Measurements from ENCODE around the gene AKAP7. TPM values are rescaled to one million over a fixed set of nuclear protein-coding genes. Genes with fewer than 3 reads are reported as not detected.
A peak's percentile ranks its signal among the peaks of the same experiment; 100 is the strongest.
"Not testable (repeated sequence)": the region's sequence is repeated elsewhere in the genome, so short reads cannot be mapped to it uniquely, and the experiment has no call there.

Gene AKAP7
- 1 to 10 TPM; 2.5 to 2.9 TPM for total RNA-seq

DNA sequence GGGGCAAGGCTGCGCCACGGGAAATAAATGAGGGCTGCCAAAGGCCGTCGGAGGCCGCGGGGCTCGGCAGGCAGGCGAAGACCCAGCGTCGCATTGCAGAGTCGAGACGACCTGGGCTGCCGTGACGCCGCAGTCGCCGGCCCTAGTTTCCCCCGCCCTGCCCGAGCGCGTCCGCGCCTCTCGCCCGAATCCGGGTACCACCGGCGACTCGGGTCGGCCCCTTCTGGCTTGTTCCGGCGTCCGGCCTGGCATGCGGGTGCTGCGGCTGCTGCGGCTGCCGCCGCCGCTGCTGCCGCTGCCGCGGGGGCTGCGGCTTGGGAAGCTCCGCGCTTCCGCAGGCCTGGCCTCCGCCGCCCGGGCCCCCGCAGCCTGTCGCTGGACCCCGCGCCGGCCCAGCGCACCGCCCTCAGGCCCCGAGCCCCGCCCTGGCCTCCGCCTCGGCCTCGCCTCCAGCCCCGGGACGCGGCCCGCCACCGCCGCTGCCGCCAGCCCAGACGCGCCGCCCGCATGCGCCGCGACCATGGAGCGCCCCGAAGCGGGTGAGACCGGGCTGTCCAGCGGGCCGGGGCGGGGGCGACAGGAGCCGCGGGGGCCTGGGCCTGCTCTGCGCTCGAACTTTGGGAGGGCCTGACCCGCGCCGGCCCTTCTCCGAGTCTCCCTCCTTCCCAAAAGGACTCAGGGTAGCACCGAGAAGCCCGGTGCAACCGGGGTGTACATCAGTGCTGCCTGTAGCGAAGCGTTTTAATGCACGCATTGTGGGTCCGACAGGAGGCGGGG, at the start of gene AKAP7:
Gene AKAP7, plus strand, starts transcription at position 224 of the 777 bp plus-strand sequence. Its CDS starts 297 bp downstream, at position 521.
- peak within 1 kb of the TSS; percentile 84 for H3K27ac Mint-ChIP-seq
- no peaks in the 10 kb centered on the region for H3K9me3 Mint-ChIP-seq
- no peaks in the 10 kb centered on the region for H3K4me1 Mint-ChIP-seq
- peak; percentile 85 for ATAC-seq (replicated peaks)
- H3K4me3 Mint-ChIP-seq: peak within 1 kb of the TSS; percentile 87
- no peaks in the 10 kb centered on the region for H3K36me3 Mint-ChIP-seq (ENCODE audit: low read depth)
- no peaks in the 10 kb centered on the region for H3K27me3 Mint-ChIP-seq

DNA sequence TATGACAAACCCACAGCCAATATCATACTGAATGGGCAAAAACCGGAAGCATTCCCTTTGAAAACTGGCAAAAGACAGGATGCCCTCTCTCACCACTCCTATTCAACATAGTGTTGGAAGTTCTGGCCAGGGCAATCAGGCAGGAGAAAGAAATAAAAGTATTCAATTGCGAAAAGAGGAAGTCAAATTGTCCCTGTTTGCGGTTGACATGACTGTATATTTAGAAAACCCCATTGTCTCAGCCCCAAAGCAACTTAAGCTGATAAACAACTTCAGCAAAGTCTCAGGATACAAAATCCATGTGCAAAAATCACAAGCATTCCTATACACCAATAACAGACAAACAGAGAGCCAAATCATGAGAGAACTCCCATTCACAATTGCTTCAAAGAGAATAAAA, 44.9 kb upstream of the AKAP7 start:
- not testable (repeated sequence) for ATAC-seq (replicated peaks); H3K9me3 Mint-ChIP-seq; H3K27ac Mint-ChIP-seq; H3K36me3 Mint-ChIP-seq (ENCODE audit: low read depth); H3K4me1 Mint-ChIP-seq; H3K4me3 Mint-ChIP-seq
- H3K27me3 Mint-ChIP-seq: peaks cover 19% of the 10 kb centered on the region

DNA sequence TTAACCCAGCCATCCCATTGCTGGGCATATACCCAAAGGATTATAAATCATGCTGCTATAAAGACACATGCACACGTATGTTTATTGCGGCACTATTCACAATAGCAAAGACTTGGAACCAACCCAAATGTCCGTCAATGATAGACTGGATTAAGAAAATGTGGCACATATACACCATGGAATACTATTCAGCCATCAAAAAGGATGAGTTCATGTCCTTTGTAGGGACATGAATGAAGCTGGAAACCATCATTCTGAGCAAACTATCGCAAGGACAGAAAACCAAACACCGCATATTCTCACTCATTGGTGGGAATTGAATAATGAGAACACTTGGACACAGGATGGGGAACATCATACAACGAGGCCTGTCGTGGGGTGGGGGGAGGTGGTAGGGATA, 43.3 kb upstream of the AKAP7 start:
- not testable (repeated sequence) for H3K27ac Mint-ChIP-seq; ATAC-seq (replicated peaks); H3K9me3 Mint-ChIP-seq; H3K36me3 Mint-ChIP-seq (ENCODE audit: low read depth); H3K4me3 Mint-ChIP-seq; H3K4me1 Mint-ChIP-seq
- peaks cover 11% of the 10 kb centered on the region for H3K27me3 Mint-ChIP-seq

DNA sequence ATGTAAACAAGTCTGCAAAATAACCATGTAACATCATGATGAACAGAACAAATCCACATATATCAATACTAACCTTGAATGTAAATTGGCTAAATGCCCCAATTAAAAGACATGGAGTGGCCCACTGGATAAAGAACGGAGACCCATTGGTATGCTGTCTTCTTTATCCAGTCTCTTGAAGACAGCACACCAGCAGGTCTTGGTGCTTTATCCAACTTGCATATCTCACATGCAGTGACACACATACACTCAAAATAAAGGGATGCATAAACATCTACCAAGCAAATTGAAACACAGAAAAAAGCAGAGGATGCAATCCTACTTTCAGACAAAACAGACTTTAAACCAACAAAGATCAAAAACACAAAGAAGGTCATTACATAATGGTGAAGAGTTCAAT, 41.9 kb upstream of the AKAP7 start:
- Mint-ChIP-seq H3K9me3 (no peaks in the 10 kb centered on the region), H3K27ac (no peak overlapping the region), H3K27me3 (peaks cover 6% of the 10 kb centered on the region), H3K4me1 (no peaks in the 10 kb centered on the region), H3K36me3 (ENCODE audit: low read depth) (no peaks in the 10 kb centered on the region), H3K4me3 (no peak overlapping the region)
- no peak for ATAC-seq (replicated peaks)

DNA sequence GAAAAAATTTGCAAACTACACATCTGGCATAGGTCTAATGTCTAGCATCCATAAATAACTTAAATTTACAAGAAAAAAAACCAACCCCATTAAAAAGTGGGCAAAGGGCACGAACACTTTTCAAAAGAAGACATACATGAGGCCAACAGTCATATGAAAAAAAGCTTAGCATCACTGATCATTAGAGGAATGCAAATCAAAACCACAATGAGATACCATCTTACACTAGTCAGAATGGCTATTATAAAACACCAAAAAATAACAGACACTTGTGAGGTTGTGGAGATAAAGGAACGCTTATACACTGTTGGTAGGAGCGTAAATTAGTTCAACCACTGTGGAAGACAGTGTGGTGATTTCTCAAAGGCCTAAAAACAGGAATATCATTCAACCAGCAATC, 38.5 kb upstream of the AKAP7 start:
- Mint-ChIP-seq H3K36me3 (ENCODE audit: low read depth) (no peaks in the 10 kb centered on the region), H3K4me3 (no peak overlapping the region), H3K27ac (no peak overlapping the region), H3K4me1 (no peaks in the 10 kb centered on the region), H3K27me3 (no peaks in the 10 kb centered on the region), H3K9me3 (no peaks in the 10 kb centered on the region)
- ATAC-seq (replicated peaks): no peak

DNA sequence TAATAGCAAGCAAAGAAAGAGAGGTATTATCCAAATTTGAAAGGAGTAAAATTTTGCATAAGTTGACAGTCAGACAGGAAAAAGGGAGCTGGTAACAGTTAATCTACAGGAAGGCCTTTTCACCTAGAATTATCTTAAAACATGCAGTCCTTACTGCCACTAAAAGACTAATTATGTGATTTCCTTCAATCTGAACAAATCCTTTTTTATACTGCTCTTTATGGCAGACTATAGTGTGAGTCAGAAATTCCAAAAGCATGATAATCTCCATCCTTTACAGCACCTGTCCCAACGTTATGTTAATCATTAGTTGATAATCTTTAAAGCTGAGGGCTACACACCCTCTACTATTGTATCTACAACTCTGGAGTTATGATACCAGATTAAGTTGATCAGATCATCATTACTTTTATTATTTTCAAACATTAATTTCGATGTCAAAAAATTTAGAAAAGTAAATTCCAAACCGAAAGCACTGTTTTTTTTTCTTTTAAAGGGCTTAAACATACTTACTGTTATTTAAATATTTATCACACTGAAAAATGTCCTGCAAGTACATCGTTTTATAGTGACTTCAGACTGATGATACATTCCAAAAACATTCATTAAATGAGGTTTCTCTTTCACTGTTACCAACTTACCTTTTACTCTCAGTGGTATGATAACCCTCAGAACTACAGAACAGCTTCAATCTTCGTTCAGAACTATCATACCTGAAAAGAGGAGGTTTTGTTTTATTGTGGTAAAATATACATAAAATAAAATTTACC, 33.2 kb upstream of the AKAP7 start:
- Mint-ChIP-seq H3K27ac (no peak overlapping the region), H3K9me3 (no peaks in the 10 kb centered on the region), H3K36me3 (ENCODE audit: low read depth) (no peaks in the 10 kb centered on the region), H3K4me3 (no peak overlapping the region), H3K4me1 (no peaks in the 10 kb centered on the region), H3K27me3 (no peaks in the 10 kb centered on the region)
- ATAC-seq (replicated peaks): no peak

DNA sequence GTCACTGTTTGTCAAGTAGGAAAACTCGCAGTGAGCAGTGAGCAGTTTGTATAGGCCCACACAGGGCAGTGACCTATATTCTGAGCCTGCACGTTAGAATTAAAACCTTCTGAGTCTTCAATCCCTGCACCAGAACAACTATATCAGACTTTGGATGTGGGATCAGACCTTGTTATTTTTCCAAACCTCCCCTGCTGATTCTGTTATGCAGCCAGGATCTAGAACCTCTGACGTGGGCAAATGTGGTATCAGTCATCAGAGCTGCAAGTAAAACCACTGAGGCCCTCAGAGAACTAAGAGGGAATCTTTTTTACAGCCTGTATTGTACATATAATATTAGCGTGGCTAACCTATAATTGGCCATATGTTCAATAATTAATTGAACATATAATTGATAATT, 32.0 kb upstream of the AKAP7 start:
- no peaks in the 10 kb centered on the region for H3K4me1 Mint-ChIP-seq
- no peaks in the 10 kb centered on the region for H3K27me3 Mint-ChIP-seq
- H3K36me3 Mint-ChIP-seq (ENCODE audit: low read depth): no peaks in the 10 kb centered on the region
- no peak overlapping the region for H3K27ac Mint-ChIP-seq
- no peaks in the 10 kb centered on the region for H3K9me3 Mint-ChIP-seq
- ATAC-seq (replicated peaks): no peak
- H3K4me3 Mint-ChIP-seq: no peak overlapping the region

DNA sequence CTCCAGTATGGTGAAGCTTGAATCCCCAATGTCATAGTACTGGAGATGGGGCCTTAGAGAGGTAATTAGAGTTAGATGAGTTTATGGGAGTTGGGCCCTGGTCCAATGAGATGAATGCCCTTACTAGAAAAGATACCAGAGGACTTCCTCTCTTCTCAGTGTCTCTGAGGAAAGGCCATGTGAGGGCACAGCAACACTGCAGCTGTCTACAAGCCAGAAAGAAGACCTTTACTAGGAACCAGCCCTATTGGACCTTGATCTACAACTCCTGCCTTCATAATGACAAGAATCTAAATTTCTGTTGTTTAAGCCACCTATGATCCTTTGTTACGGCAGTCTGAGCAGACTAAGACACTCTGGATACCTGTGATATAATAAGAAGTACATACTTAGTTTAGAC, 31.4 kb upstream of the AKAP7 start:
- H3K4me1 Mint-ChIP-seq: no peaks in the 10 kb centered on the region
- ATAC-seq (replicated peaks): no peak
- no peaks in the 10 kb centered on the region for H3K27me3 Mint-ChIP-seq
- no peak overlapping the region for H3K4me3 Mint-ChIP-seq
- no peaks in the 10 kb centered on the region for H3K36me3 Mint-ChIP-seq (ENCODE audit: low read depth)
- H3K9me3 Mint-ChIP-seq: no peaks in the 10 kb centered on the region
- H3K27ac Mint-ChIP-seq: no peak overlapping the region

DNA sequence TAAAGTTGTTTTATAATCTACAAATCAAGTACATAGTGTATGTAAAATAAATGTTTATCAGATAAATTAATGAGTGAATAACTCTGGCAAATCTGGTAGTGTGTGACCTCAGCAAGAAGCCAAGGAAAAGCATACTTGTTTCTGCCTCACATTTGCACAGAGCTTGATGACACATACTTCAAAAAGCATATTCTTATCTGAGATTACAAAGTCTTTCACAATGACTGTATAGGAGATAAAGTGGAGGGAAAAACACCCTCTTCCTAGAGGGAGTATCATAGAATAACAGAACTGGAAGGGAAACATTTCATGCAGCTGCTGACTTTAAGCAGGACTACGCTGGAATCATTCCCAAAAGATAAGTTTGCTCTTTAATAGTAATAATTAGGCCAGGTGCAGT, 28.1 kb upstream of the AKAP7 start:
- no peak overlapping the region for H3K27ac Mint-ChIP-seq
- H3K36me3 Mint-ChIP-seq (ENCODE audit: low read depth): no peaks in the 10 kb centered on the region
- no peaks in the 10 kb centered on the region for H3K9me3 Mint-ChIP-seq
- peak; percentile 35 for ATAC-seq (replicated peaks)
- no peaks in the 10 kb centered on the region for H3K4me1 Mint-ChIP-seq
- H3K4me3 Mint-ChIP-seq: no peak overlapping the region
- H3K27me3 Mint-ChIP-seq: peaks cover under 1% of the 10 kb centered on the region

DNA sequence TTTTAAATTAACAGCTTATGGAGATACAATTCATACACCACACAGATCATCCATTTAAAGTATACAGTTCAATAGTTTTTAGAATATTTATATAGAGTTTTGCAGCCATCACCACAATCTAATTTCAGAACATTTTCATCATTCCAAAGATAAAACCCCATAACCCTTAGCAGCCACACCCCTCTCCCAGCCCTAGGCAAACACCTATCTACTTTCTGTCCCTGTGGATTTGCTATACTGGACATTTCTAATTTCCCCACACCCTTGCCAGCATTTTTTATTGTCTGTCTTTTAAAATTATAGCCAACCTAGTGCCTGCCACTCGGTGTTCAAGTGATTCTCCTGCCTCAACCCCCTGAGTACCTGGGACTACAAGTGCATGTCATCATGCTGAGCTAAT, 23.0 kb upstream of the AKAP7 start:
- peaks cover 4% of the 10 kb centered on the region for H3K27me3 Mint-ChIP-seq
- H3K4me1 Mint-ChIP-seq: no peaks in the 10 kb centered on the region

DNA sequence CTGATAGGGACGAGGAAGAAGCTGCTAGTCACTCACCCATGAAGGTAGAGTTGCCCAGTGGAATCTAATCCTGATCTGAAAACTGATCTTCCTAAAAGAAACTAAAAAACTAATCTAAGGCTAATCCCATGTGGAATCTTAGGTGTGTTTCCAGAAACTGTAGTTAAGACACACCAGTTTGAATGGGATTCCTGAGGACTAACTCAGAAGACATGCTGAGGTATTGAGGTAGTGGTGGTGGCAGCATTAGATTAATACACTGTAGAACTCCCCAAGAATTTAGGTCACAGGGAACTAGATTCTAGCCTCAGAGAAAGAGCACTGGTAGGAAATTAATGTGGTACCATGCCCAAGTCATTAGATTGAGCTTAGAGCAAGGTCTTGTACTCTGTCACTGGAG, 19.6 kb upstream of the AKAP7 start:
- no peak overlapping the region for H3K4me3 Mint-ChIP-seq
- ATAC-seq (replicated peaks): no peak
- H3K9me3 Mint-ChIP-seq: no peaks in the 10 kb centered on the region
- peaks cover 4% of the 10 kb centered on the region for H3K27me3 Mint-ChIP-seq
- H3K27ac Mint-ChIP-seq: no peak overlapping the region
- no peaks in the 10 kb centered on the region for H3K36me3 Mint-ChIP-seq (ENCODE audit: low read depth)
- H3K4me1 Mint-ChIP-seq: no peaks in the 10 kb centered on the region

More for the DNA sequence above, 23.0 kb upstream of the AKAP7 start:
- no peaks in the 10 kb centered on the region for H3K36me3 Mint-ChIP-seq (ENCODE audit: low read depth)
- no peak overlapping the region for H3K27ac Mint-ChIP-seq
- ATAC-seq (replicated peaks): no peak
- H3K9me3 Mint-ChIP-seq: no peaks in the 10 kb centered on the region
- H3K4me3 Mint-ChIP-seq: no peak overlapping the region

DNA sequence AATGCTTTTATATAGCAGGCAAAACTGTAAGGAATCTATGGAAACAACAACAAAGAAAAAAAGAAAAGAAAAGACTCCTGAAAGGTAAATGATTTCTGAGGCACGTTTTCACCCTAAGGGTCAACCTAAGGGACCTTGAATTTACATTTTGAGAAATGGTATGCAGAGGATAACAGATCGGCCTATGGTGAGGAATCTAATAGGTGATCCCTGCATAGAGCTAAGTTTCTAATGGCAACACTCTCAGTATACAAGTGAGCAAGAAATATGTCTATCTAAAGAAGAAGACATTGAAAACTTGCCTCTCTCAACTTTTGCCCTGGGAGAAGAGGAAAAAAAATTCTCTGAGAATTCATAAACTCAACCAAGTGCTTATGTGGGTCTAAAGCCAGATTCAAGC, 18.9 kb upstream of the AKAP7 start:
- Mint-ChIP-seq H3K9me3 (no peaks in the 10 kb centered on the region), H3K27ac (no peak overlapping the region), H3K27me3 (peaks cover 4% of the 10 kb centered on the region), H3K36me3 (ENCODE audit: low read depth) (no peaks in the 10 kb centered on the region), H3K4me3 (no peak overlapping the region), H3K4me1 (no peaks in the 10 kb centered on the region)
- ATAC-seq (replicated peaks): no peak

DNA sequence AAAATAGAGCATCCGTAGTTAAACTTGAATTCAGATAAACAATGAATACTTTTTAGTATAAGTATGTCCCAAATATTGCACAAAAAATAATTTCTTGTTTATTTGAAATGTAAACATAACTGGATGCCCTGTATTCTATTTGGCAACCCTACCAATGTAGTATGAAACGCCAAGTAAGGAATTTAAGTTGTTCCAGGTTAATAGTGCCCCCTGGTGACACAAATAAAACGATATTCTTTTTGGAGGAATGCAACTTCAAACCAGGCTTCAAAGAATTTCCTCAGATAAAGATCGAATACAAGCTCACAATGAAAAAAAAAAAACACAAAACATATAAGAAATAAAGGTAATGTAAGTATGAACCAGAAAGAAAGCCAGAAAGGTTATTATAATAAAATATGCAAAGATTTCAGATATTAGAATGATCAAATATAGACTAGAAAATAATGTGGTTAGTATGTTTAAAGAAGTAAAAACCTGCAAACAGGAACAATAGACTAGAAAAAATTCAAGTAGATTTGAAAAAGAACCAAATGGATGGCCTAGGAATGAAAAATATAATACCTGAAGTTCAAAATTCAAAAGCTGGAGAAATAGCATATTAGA, 18.4 kb upstream of the AKAP7 start:
- Mint-ChIP-seq H3K27me3 (peaks cover 4% of the 10 kb centered on the region), H3K9me3 (no peaks in the 10 kb centered on the region), H3K36me3 (ENCODE audit: low read depth) (no peaks in the 10 kb centered on the region), H3K4me1 (no peaks in the 10 kb centered on the region), H3K4me3 (no peak overlapping the region), H3K27ac (no peak overlapping the region)
- ATAC-seq (replicated peaks): no peak

DNA sequence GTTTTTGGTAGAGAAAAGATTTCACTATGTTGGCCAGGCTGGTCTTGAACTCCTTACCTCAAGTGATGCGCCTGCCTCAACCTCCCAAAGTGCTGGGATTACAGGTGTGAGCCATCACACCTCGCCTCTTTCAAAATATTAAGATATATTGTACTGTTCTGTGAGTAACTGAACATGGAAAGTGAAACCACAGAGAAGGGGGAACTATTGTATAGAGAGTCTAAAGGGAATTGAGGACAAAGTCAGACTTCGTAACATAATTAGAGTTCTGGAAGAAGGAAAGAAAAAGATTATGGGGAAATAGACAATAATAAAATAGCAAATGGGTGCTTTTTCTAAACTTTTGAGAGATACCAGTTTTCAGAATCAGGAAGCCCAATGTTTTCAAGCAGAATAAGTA, 17.4 kb upstream of the AKAP7 start:
- ATAC-seq (replicated peaks): no peak
- no peaks in the 10 kb centered on the region for H3K36me3 Mint-ChIP-seq (ENCODE audit: low read depth)
- H3K4me1 Mint-ChIP-seq: no peaks in the 10 kb centered on the region
- H3K27me3 Mint-ChIP-seq: no peaks in the 10 kb centered on the region
- H3K27ac Mint-ChIP-seq: no peak overlapping the region
- no peaks in the 10 kb centered on the region for H3K9me3 Mint-ChIP-seq
- H3K4me3 Mint-ChIP-seq: no peak overlapping the region

DNA sequence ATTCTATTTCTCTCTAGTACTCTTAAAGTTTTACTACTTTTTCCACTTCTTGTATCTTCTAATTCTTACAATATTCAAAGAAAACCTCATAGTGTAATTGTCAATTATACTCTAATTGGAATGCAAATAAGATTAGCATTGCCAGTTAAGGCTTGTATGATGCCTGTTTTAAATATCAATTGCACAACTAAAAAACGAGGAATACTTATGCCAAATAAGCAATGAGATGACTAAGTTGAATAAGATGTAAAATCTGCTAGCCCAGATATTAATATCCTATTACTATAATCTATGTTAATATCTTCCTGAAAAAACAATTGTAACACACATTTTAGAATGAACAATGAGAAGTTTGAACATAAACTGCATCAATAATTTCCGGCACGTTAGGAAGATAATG, 13.3 kb upstream of the AKAP7 start:
- H3K4me3 Mint-ChIP-seq: no peak overlapping the region
- no peaks in the 10 kb centered on the region for H3K9me3 Mint-ChIP-seq
- H3K27ac Mint-ChIP-seq: no peak overlapping the region
- H3K27me3 Mint-ChIP-seq: peaks cover 3% of the 10 kb centered on the region
- H3K36me3 Mint-ChIP-seq (ENCODE audit: low read depth): no peaks in the 10 kb centered on the region
- H3K4me1 Mint-ChIP-seq: no peaks in the 10 kb centered on the region
- no peak for ATAC-seq (replicated peaks)

Measured in activated T-helper 17 cell treated with anti-CD3 and anti-CD28 coated beads, Interleukin-2, amount 50 U/mL, for 72 hours (primary cell).